NCI-H2196 (cell line): ENCODE results near the gene PBXIP1.
"Not testable (repeated sequence)": the region's sequence is repeated elsewhere in the genome, so short reads cannot be mapped to it uniquely, and the experiment has no call there.

ENCODE experiments used
- DNase-seq: peaks from one replicate; lab custom pipeline; 2025; ENCODE audit not compliant: unreplicated experiment; lab: John Stamatoyannopoulos, UW

PBXIP1 gene

GRCh38 chr1:154995301-154995983 is 39.5 kb upstream of the PBXIP1 start:
- not testable (repeated sequence) for DNase-seq

- no peak for DNase-seq
Measured at GRCh38 chr1:154994591-154994990, 38.7 kb upstream of the PBXIP1 start.

GRCh38 chr1:154994269-154994587 is 38.3 kb upstream of the PBXIP1 start:
- DNase-seq: no peak

GRCh38 chr1:154993572-154994268 is 37.8 kb upstream of the PBXIP1 start, which contains the start of gene LENEP:
LENEP (plus strand) TSS chr1:154993586; CDS start chr1:154993608, 22 bp downstream.
- DNase-seq: no peak

GRCh38 chr1:154992721-154993571 is 37.0 kb upstream of the PBXIP1 start:
- DNase-seq: no peak

- no peak for DNase-seq
Measured at GRCh38 chr1:154990276-154990675, 34.4 kb upstream of the PBXIP1 start.

- DNase-seq: no peak
Measured at GRCh38 chr1:154989195-154989860, 33.4 kb upstream of the PBXIP1 start.

- no peak for DNase-seq
Measured at GRCh38 chr1:154988058-154988954, 32.4 kb upstream of the PBXIP1 start.

- no peak for DNase-seq
Measured at GRCh38 chr1:154987326-154987725, 31.4 kb upstream of the PBXIP1 start.

GRCh38 chr1:154986736-154987135 is 30.8 kb upstream of the PBXIP1 start:
- not testable (repeated sequence) for DNase-seq

- DNase-seq: no peak
Measured at GRCh38 chr1:154983776-154984466, 28.0 kb upstream of the PBXIP1 start.

GRCh38 chr1:154982897-154983648 is 27.2 kb upstream of the PBXIP1 start, which contains the start of gene FLAD1:
FLAD1 (plus strand) TSS chr1:154983344; CDS start chr1:154983695, 351 bp downstream.
- peak; percentile 98 for DNase-seq

- DNase-seq: no peak
Measured at GRCh38 chr1:154982341-154982740, 26.4 kb upstream of the PBXIP1 start.

- DNase-seq: no peak
Measured at GRCh38 chr1:154978360-154978759, 22.5 kb upstream of the PBXIP1 start.

- not testable (repeated sequence) for DNase-seq
Measured at GRCh38 chr1:154977762-154978161, 21.9 kb upstream of the PBXIP1 start.

- no peak for DNase-seq
Measured at GRCh38 chr1:154975409-154976059, 19.6 kb upstream of the PBXIP1 start.

GRCh38 chr1:154974808-154975408 is 19.0 kb upstream of the PBXIP1 start:
- DNase-seq: peak; percentile 96
